GM21447 (cell line): Measurements from ENCODE around the gene FSTL4.
"Not testable (repeated sequence)": the region's sequence is repeated elsewhere in the genome, so short reads cannot be mapped to it uniquely, and the experiment has no call there.

Experiments used
- ATAC-seq: cut with Tn5 transposase; IDR thresholded peaks from one replicate; pipeline ENCODE4 v1.9.1; 2021; ENCODE audit not compliant: unreplicated experiment

The FSTL4 gene

GRCh38 chr5:133556551-133556950 is 55.8 kb downstream of the FSTL4 start:
- no peak for ATAC-seq

GRCh38 chr5:133554279-133554678 is 58.1 kb downstream of the FSTL4 start:
- no peak for ATAC-seq

GRCh38 chr5:133552925-133553525 is 59.3 kb downstream of the FSTL4 start:
- ATAC-seq: no peak

- no peak for ATAC-seq
Observed at GRCh38 chr5:133546500-133546899, 65.8 kb downstream of the FSTL4 start.

GRCh38 chr5:133544346-133544745 is 68.0 kb downstream of the FSTL4 start:
- ATAC-seq: no peak

- ATAC-seq: no peak
Observed at GRCh38 chr5:133539818-133540217, 72.5 kb downstream of the FSTL4 start.

GRCh38 chr5:133538718-133539117 is 73.6 kb downstream of the FSTL4 start:
- ATAC-seq: no peak

GRCh38 chr5:133535241-133535929 is 77.0 kb downstream of the FSTL4 start:
- not testable (repeated sequence) for ATAC-seq

GRCh38 chr5:133534566-133534965 is 77.8 kb downstream of the FSTL4 start:
- no peak for ATAC-seq

GRCh38 chr5:133533541-133533940 is 78.8 kb downstream of the FSTL4 start:
- ATAC-seq: no peak

- no peak for ATAC-seq
Observed at GRCh38 chr5:133531594-133531993, 80.7 kb downstream of the FSTL4 start.

GRCh38 chr5:133531178-133531577 is 81.2 kb downstream of the FSTL4 start:
- ATAC-seq: no peak

GRCh38 chr5:133530270-133530669 is 82.1 kb downstream of the FSTL4 start:
- ATAC-seq: no peak

GRCh38 chr5:133528841-133529240 is 83.5 kb downstream of the FSTL4 start:
- ATAC-seq: no peak

- no peak for ATAC-seq
Observed at GRCh38 chr5:133527311-133527710, 85.0 kb downstream of the FSTL4 start.

GRCh38 chr5:133526368-133526767 is 86.0 kb downstream of the FSTL4 start:
- ATAC-seq: no peak

- no peak for ATAC-seq
Observed at GRCh38 chr5:133525126-133525525, 87.2 kb downstream of the FSTL4 start.

- ATAC-seq: no peak
Observed at GRCh38 chr5:133524666-133525065, 87.7 kb downstream of the FSTL4 start.

- ATAC-seq: no peak
Observed at GRCh38 chr5:133523961-133524586, 88.3 kb downstream of the FSTL4 start.

- no peak for ATAC-seq
Observed at GRCh38 chr5:133523013-133523658, 89.2 kb downstream of the FSTL4 start.

GRCh38 chr5:133521801-133522200 is 90.5 kb downstream of the FSTL4 start:
- no peak for ATAC-seq
